ENCODE measurements around the gene ARRB1.

- no peak for TF ChIP-seq EP300 (IDR thresholded peaks at IDR 0.05; ENCODE audit: borderline replicate concordance in 1 of 2, control insufficient read depth in 1 of 2, low read depth in 2 of 2, low read length in 2 of 2)
- TF ChIP-seq E2F8 (IDR thresholded peaks at IDR 0.05; ENCODE audit: low read depth, partially characterized antibody), result no peak
- no peak for TF ChIP-seq CTCF (IDR thresholded peaks at IDR 0.05 in 2 of 3, conservative IDR thresholded peaks at IDR 0.05 in 1 of 3; ENCODE audit: control insufficient read depth in 2 of 3, extremely low read depth in 1 of 3, insufficient read depth in 1 of 3, low read depth in 3 of 3, low read length in 3 of 3)
- no peak for TF ChIP-seq MAX (IDR thresholded peaks at IDR 0.05; ENCODE audit: low read depth, low read length)
- TF ChIP-seq SP1 (IDR thresholded peaks at IDR 0.05; ENCODE audit: low read depth, low read length), result no peak
- no peak for TF ChIP-seq ZNF274 (IDR thresholded peaks at IDR 0.05; ENCODE audit: insufficient read depth, insufficient read length)
- TF ChIP-seq REST (IDR thresholded peaks at IDR 0.05; ENCODE audit: low read depth, low read length), result no peak
- no peak for TF ChIP-seq ZNF24 (IDR thresholded peaks at IDR 0.05)
- no peak for TF ChIP-seq YY1 (IDR thresholded peaks at IDR 0.05; ENCODE audit: low read depth, low read length)
- no peak for TF ChIP-seq SUZ12 (IDR thresholded peaks at IDR 0.05; ENCODE audit: unreplicated experiment)
- TF ChIP-seq POLR2A (IDR thresholded peaks at IDR 0.05; ENCODE audit: low read depth, low read length), result no peak
- TF ChIP-seq PBX3 (IDR thresholded peaks at IDR 0.05; ENCODE audit: insufficient replicate concordance, low read depth, low read length), result no peak
- TF ChIP-seq ZZZ3 (IDR thresholded peaks at IDR 0.05; ENCODE audit: control insufficient read depth, insufficient read length, low read depth), result no peak
- TF ChIP-seq POLR2AphosphoS5 (IDR thresholded peaks at IDR 0.05; ENCODE audit: low read length), result no peak
These were observed 18.2 kb upstream of the ARRB1 start for GRCh38 chr11:75369560-75370255.

All from GM12878 (cell line).